ENCODE measurements around the gene F2.

DNA sequence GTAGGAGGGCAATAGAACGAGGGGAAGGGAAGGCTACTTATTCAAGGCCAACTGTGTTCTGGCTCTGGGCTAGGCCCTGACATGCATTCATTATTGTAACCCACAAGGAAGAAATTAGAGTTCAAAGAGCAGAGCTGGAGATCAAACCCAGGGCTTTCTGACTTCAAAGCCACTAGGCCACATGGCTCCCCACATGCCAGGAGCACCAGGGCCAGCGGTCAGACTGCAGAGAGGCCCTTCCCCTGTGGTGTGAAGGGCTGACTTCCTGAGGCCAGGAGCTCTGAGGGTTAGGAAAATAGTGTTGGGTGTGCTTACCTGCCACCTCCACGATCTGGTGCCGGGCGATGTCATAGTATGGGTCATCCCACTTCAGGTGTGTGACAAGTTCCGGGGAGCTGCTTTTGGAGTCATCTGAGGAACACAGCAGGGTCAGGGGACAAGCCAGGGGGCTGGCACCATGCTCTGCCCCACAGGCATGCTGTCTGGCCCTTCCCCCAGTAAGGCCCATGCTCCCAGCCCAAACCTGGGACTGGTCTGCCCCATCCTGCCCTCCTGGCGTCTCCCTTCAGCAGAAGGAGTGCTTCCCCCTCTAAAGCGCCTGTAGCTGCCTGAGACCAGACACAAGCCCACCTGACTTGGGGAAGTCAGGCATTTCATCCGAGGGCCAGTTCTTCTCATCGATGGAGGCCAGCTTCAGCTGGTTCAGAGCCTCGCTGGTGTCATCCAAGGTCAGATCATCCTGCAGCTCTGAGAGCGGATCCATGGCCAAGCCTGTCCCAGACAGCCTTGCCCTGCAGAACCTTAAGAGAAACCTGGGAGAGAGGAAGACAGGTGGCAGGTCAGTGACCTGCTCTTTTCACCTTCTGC, 23.4 kb upstream of the F2 start:
- TF ChIP-seq, protein P1, sequence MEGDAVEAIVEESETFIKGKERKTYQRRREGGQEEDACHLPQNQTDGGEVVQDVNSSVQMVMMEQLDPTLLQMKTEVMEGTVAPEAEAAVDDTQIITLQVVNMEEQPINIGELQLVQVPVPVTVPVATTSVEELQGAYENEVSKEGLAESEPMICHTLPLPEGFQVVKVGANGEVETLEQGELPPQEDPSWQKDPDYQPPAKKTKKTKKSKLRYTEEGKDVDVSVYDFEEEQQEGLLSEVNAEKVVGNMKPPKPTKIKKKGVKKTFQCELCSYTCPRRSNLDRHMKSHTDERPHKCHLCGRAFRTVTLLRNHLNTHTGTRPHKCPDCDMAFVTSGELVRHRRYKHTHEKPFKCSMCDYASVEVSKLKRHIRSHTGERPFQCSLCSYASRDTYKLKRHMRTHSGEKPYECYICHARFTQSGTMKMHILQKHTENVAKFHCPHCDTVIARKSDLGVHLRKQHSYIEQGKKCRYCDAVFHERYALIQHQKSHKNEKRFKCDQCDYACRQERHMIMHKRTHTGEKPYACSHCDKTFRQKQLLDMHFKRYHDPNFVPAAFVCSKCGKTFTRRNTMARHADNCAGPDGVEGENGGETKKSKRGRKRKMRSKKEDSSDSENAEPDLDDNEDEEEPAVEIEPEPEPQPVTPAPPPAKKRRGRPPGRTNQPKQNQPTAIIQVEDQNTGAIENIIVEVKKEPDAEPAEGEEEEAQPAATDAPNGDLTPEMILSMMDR (IDR thresholded peaks at IDR 0.05; ENCODE audit: low read depth, low read length, missing input control), result no peak
- TF ChIP-seq, protein P2, sequence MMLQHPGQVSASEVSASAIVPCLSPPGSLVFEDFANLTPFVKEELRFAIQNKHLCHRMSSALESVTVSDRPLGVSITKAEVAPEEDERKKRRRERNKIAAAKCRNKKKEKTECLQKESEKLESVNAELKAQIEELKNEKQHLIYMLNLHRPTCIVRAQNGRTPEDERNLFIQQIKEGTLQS (IDR thresholded peaks at IDR 0.05), result no peak
- TF ChIP-seq TAF1 (conservative IDR thresholded peaks at IDR 0.05) (no peak), EGR1 (IDR thresholded peaks at IDR 0.05; ENCODE audit: low read depth in 2 of 2) (no peak), JUND (IDR thresholded peaks at IDR 0.05) (no peak), FOXA1 (IDR thresholded peaks at IDR 0.05) (no peak), SP1 (IDR thresholded peaks at IDR 0.05) (no peak), RXRA (IDR thresholded peaks at IDR 0.05) (no peak), RAD21 (IDR thresholded peaks at IDR 0.05) (no peak)
- TF ChIP-seq, protein P3, sequence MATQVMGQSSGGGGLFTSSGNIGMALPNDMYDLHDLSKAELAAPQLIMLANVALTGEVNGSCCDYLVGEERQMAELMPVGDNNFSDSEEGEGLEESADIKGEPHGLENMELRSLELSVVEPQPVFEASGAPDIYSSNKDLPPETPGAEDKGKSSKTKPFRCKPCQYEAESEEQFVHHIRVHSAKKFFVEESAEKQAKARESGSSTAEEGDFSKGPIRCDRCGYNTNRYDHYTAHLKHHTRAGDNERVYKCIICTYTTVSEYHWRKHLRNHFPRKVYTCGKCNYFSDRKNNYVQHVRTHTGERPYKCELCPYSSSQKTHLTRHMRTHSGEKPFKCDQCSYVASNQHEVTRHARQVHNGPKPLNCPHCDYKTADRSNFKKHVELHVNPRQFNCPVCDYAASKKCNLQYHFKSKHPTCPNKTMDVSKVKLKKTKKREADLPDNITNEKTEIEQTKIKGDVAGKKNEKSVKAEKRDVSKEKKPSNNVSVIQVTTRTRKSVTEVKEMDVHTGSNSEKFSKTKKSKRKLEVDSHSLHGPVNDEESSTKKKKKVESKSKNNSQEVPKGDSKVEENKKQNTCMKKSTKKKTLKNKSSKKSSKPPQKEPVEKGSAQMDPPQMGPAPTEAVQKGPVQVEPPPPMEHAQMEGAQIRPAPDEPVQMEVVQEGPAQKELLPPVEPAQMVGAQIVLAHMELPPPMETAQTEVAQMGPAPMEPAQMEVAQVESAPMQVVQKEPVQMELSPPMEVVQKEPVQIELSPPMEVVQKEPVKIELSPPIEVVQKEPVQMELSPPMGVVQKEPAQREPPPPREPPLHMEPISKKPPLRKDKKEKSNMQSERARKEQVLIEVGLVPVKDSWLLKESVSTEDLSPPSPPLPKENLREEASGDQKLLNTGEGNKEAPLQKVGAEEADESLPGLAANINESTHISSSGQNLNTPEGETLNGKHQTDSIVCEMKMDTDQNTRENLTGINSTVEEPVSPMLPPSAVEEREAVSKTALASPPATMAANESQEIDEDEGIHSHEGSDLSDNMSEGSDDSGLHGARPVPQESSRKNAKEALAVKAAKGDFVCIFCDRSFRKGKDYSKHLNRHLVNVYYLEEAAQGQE (IDR thresholded peaks at IDR 0.05), result no peak
- TF ChIP-seq, protein P4, sequence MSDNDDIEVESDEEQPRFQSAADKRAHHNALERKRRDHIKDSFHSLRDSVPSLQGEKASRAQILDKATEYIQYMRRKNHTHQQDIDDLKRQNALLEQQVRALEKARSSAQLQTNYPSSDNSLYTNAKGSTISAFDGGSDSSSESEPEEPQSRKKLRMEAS (IDR thresholded peaks at IDR 0.05), result no peak

Data from liver (tissue), 3 donors.